ENCODE measurements around the gene ELFN1.

The ELFN1 gene

GRCh38 chr7:1677206-1678080 is 7.4 kb downstream of the ELFN1 start:
- DNase-seq, result no peak

GRCh38 chr7:1678081-1678543 is 8.0 kb downstream of the ELFN1 start:
- DNase-seq, result no peak

GRCh38 chr7:1678571-1679325 is 8.7 kb downstream of the ELFN1 start:
- DNase-seq, result no peak

GRCh38 chr7:1679326-1679965 is 9.4 kb downstream of the ELFN1 start:
- DNase-seq, result no peak

- DNase-seq, result no peak
Observed at GRCh38 chr7:1679966-1680730, 10.1 kb downstream of the ELFN1 start.

GRCh38 chr7:1681581-1681980 is 11.5 kb downstream of the ELFN1 start:
- DNase-seq, result no peak

- DNase-seq, result no peak
Observed at GRCh38 chr7:1685000-1685624, 15.0 kb downstream of the ELFN1 start.

- DNase-seq, result no peak
Observed at GRCh38 chr7:1688542-1688941, 18.5 kb downstream of the ELFN1 start.

GRCh38 chr7:1689311-1689710 is 19.2 kb downstream of the ELFN1 start:
- DNase-seq, result no peak

- DNase-seq, result no peak
Observed at GRCh38 chr7:1690359-1690958, 20.4 kb downstream of the ELFN1 start.

- no peak for DNase-seq
Observed at GRCh38 chr7:1691096-1691495, 21.0 kb downstream of the ELFN1 start.

- DNase-seq, result no peak
Observed at GRCh38 chr7:1691601-1692514, 21.8 kb downstream of the ELFN1 start.

- DNase-seq, result no peak
Observed at GRCh38 chr7:1692515-1693418, 22.7 kb downstream of the ELFN1 start.

GRCh38 chr7:1693419-1693990 is 23.4 kb downstream of the ELFN1 start:
- DNase-seq, result no peak

GRCh38 chr7:1693991-1694524 is 24.0 kb downstream of the ELFN1 start:
- no peak for DNase-seq

GRCh38 chr7:1694611-1695511 is 24.8 kb downstream of the ELFN1 start:
- no peak for DNase-seq

GRCh38 chr7:1695800-1696454 is 25.9 kb downstream of the ELFN1 start:
- no peak for DNase-seq

All from activated T-cell treated with anti-CD3 and anti-CD28 coated beads for 4 hours (primary cell).